KG1 (cell line): ENCODE data around the gene UNC5B.
"Not testable (repeated sequence)": the region's sequence is repeated elsewhere in the genome, so short reads cannot be mapped to it uniquely, and the experiment has no call there.

Experiments used
- DNase-seq: peaks from one replicate; lab custom pipeline; 2025; lab: John Stamatoyannopoulos, UW

UNC5B gene

GRCh38 chr10:71209731-71210541 is 2.4 kb upstream of the UNC5B start:
- DNase-seq, result no peak

GRCh38 chr10:71210542-71210871 is 1.9 kb upstream of the UNC5B start:
- DNase-seq, result no peak

DNA sequence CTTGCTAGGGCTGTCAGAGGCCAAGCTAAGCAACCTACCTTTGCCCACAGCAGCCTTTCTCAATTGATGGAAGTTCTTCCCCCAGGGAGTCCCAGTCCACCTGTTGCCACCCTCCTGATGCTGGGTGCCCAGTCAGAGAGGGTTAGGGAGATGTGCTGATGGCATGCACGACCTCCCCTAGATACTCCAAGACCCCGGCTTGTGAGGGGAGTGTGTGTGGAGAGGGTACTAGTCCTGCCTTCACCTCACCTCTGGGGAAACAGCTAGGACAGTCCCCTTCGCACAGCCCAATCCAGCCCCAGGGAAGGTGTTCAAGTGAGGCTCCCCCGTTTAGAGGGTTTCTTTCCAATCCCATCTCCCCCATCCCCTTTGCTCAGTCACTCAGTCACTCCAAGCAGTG is 1.3 kb upstream of the UNC5B start:
- no peak for DNase-seq

GRCh38 chr10:71211775-71212317 is 524 bp upstream of the UNC5B start:
- DNase-seq, result no peak

GRCh38 chr10:71213127-71213621 is 804 bp downstream of the UNC5B start:
- DNase-seq, result no peak

GRCh38 chr10:71213761-71214440 is 1.5 kb downstream of the UNC5B start:
- no peak for DNase-seq

DNA sequence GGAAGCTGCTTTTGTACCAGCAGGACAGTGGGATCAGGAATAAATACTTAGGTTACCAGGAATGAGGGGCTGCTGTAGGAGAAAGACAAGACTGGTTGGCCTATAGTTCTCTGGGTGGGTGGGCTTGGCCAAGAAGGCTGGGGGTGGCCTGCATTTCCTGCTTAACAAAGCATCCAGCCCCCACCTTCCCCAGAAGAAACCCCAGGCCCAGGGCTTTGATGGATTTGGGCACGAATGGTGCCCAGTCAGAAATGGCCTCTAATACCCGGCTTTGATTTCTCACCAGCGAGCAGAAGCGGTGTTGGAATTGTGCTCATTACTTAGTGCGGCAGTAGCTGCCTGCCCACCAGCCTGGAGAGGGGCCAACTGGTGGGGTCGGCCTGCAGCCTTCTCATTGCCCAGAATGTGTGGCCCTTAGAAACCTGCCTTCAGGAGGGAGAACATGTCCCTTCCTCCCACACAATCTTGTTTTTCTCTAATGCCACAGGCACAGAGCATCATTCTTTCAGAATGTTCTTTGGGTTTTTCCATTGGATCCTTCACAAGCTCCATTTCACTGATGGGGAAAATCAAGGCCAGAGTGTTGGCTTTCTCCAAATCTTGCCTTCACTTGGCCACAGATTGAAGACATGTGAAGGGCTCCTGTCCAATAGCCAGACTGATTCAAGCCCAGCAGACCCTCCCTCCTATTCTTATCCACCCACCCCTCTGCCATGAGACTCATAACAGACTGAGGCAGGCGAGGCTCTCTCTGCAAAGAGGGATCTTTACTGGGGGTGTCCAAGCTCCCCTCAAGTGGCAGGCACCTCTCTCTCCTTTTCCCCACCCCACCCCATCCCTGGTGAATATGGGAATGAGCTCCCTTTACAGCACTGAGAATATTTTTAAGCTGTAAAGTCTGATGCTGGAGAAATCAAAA is 2.5 kb downstream of the UNC5B start:
- DNase-seq, result no peak

DNA sequence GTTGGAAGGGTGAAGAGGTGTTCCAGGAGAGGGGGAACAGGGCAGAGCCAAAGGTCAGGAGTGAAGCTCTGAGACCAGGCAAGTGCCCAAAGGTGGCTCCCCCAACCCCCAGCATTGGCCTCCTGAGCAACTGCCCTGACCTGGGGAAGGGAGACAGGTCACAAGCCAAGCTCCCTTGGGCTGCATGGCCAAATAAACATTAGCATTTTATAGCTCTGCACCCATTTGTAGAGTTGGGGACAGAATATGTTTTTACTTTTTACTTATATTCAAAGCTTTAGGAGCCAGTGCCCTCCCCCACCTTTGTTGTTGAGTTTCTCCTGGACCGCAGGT is 4.0 kb downstream of the UNC5B start:
- no peak for DNase-seq

- DNase-seq, result no peak
Observed at GRCh38 chr10:71216751-71217265, 4.4 kb downstream of the UNC5B start.

- no peak for DNase-seq
Observed at GRCh38 chr10:71217266-71218045, 5.1 kb downstream of the UNC5B start.

- DNase-seq, result no peak
Observed at GRCh38 chr10:71218046-71218650, 5.8 kb downstream of the UNC5B start.

GRCh38 chr10:71218651-71219050 is 6.3 kb downstream of the UNC5B start:
- DNase-seq, result no peak

DNA sequence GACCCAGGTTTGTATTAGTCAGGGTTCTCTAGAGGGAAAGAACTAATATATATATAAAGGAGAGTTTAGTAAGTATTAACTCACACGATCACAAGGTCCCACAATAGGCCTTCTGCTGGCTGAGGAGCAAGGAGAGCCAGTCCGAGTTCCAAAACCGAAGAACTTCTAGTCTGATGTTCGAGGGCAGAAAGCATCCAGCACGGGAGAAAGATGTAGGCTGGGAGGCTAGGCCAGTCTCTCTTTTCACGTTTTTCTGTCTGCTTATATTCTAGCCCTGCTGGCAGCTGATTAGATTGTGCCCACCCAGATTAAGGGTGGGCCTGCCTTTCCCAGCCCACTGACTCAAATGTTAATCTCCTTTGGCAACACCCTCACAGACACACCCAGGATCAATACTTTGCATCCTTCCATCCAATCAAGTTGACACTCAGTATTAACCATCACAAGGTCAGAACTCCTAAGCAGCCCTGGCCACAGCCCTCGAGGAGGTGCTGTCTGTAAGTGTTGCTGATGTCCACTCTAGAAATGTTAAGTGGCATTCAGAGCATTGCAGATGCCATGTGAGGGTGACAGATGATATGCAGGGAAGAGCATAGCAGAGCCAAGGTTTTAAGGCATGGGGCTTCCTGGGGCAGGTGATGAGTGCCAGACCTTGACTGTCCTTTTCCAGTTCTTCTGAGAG is 7.0 kb downstream of the UNC5B start:
- not testable (repeated sequence) for DNase-seq

GRCh38 chr10:71219918-71220688 is 7.7 kb downstream of the UNC5B start:
- no peak for DNase-seq

DNA sequence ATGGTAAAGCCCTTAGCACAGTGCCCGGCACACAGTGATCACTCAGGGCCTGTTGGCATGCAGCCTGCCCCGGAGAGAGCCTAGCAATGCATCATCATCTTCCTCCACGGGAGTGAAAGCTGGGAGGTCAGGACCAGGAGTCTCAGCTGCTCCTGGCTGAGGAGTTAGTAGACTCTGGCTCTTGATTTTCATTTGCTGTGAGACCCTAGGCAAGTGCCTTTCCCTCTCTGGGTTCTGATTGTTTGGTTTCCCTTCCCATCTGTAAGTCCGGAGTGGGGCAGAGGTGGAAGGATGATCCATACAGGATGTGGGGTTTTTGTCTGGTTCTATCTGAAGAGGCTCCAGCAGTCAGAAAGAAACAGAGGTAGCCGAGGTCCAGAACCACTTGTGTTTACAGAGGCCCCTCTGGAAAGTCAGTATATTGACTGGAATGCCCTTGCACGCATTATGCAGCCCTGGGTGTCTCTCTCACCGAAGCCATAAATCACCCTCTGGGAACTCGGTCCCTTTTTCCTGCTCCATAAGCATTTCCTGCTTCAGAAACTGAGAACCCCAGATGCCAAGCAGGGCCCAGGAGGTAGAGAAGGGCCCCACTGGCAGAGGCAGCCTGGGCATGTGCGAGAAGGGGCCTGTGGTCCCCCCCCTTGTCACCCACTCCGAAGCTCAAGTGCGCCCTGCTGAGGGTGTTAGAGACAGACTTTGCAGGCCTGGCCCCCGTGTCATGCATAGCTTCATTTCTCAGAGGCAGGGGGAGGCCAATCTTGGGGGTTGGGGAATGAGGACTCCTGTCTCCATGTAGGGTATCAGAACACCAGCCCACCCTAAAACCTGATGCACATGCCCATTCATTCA is 8.5 kb downstream of the UNC5B start:
- DNase-seq, result no peak

- no peak for DNase-seq
Observed at GRCh38 chr10:71221586-71222202, 9.3 kb downstream of the UNC5B start.

- DNase-seq, result no peak
Observed at GRCh38 chr10:71222601-71223346, 10.4 kb downstream of the UNC5B start.
